Measurements from ENCODE around the gene CREB5.

GRCh38 chr7:28576656-28577055 lies 164.3 kb downstream of the CREB5 start:
- no peak for TF ChIP-seq POLR2AphosphoS5 (IDR thresholded peaks at IDR 0.05; ENCODE audit: insufficient read depth, low read depth, low read length)
- TF ChIP-seq CTCF (IDR thresholded peaks at IDR 0.05; ENCODE audit: extremely low read depth in 1 of 2, insufficient read depth in 1 of 2, low read depth in 1 of 2, low read length in 2 of 2) = no peak
- TF ChIP-seq POLR2A (IDR thresholded peaks at IDR 0.05; ENCODE audit: low read depth, low read length) = no peak
- TF ChIP-seq MYC (IDR thresholded peaks at IDR 0.05; ENCODE audit: low read depth, low read length) = no peak

All from endothelial cell of umbilical vein (primary cell).